Naive thymus-derived CD8-positive, alpha-beta T cell (primary cell): ENCODE data around the gene SIGLEC14. TPM values are rescaled to one million over a fixed set of nuclear protein-coding genes. Genes with fewer than 3 reads are reported as not detected.
"Not testable (repeated sequence)": the region's sequence is repeated elsewhere in the genome, so short reads cannot be mapped to it uniquely, and the experiment has no call there.

ENCODE experiments used
- ATAC-seq, 2 donors: fragments of 150-1000 bp; cut with Tn5 transposase in 1 of 2; sonication (Bioruptor Pico), chemical (Tn5 transposase) in 1 of 2; 1 replicate in 1 of 2; 2 replicates in 1 of 2; pipeline ENCODE4 v1.10.0; 2021; ENCODE audit warnings: mild to moderate bottlenecking in 2 of 2, moderate library complexity in 2 of 2
- POLR2A ChIA-PET: fragments of 350-600 bp; sonication (Branson Sonifier 250); formaldehyde crosslinking; loops from one replicate; lab custom pipeline; 2021; ENCODE audit warnings: antibody characterized with exemption; lab: Charles Lee
- DNase-seq, 10 donors: peaks; one replicate each; pipeline versions ENCODE4 v3.0.0 to v3.0.0-alpha.2; 2020 to 2022
- H3K27ac Mint-ChIP-seq, 10 donors: one replicate each; pipeline ENCODE4 v1.8.0; 2020 to 2022; ENCODE audit warnings: mild to moderate bottlenecking in 10 of 10, mixed read lengths in 10 of 10, moderate library complexity in 4 of 10, inconsistent platforms in 1 of 10
- H3K27me3 Mint-ChIP-seq, 5 donors: one replicate each; pipeline ENCODE4 v1.8.0; 2021 to 2022; ENCODE audit warnings: mixed read lengths in 5 of 5
- H3K36me3 Mint-ChIP-seq, 3 donors: one replicate each; pipeline ENCODE4 v1.8.0; 2020 to 2022; ENCODE audit warnings: mixed read lengths in 3 of 3, mild to moderate bottlenecking in 2 of 3, inconsistent platforms in 1 of 3
- H3K4me1 Mint-ChIP-seq, 4 donors: one replicate each; pipeline ENCODE4 v1.8.0; 2021 to 2022; ENCODE audit warnings: mixed read lengths in 4 of 4
- H3K4me3 Mint-ChIP-seq, 10 donors: one replicate each; pipeline ENCODE4 v1.8.0; 2020 to 2022; ENCODE audit warnings: mild to moderate bottlenecking in 10 of 10, mixed read lengths in 10 of 10, moderate library complexity in 6 of 10, inconsistent platforms in 1 of 10
- H3K9me3 Mint-ChIP-seq, 9 donors: one replicate each; pipeline ENCODE4 v1.8.0; 2020 to 2022; ENCODE audit warnings: mixed read lengths in 9 of 9, mild to moderate bottlenecking in 3 of 9, inconsistent platforms in 1 of 9, moderate library complexity in 1 of 9
- polyA plus RNA-seq, 3 donors: library from polyadenylated mRNA; unstranded; fragments of 300-500 nt; fragmentation: Illumina TruSeq; gene quantifications; one replicate each; pipeline ENCODE4 v1.2.3, GENCODE V29; 2021
- total RNA-seq, 8 experiments: library from RNA in 2 of 8; stranded (reverse) in 2 of 8; gene quantifications; one replicate each; pipeline ENCODE4 v1.2.3 and lab custom pipeline; 2021 to 2026

Gene SIGLEC14
- total and polyA plus RNA-seq, 5 experiments from 2014 or later = 0.07 to 0.83 (median 0.33) TPM; not detected in 2

DNA sequence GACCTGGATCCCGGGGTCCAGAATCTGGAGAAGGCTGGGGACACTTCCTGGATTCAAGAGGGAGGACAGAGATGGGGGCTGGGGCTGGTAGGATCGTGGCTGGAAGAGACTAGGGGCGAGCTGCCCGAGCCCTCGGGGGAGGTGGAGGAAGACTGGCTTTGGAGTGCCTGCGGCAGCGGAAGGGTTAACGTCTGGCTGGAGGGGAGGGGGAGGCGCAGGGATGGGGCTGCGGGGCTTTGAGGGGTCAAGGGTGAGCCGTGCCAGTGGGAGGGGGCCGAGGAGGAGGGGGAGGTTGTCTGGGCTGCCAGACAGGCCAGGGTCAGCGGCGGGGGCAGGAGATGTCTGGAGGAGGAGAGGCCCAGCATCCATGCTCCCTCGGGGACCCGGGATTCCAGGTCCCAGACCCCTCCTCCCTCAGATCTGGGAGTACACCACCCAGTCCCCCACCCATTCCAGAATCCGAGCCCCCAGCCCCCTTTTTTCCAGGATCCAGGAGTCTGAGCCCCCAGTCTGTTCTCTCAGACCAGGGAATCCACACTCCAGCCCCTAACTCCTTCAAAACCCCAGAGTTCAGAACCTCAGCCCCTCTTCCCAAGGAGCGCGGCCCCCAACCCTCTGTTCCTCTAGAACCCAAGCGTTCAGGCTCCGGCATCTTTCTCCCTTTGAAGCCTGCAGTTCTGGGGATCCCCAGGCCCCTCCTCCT lies 43.3 kb upstream of the SIGLEC14 start:
- Mint-ChIP-seq H3K4me1 (peaks cover 14 to 37% (median 23%) of the 10 kb centered on the region in 4 donors), H3K27ac (peak overlapping the region in 9 of 10 donors; percentile 13 to 96 (median 86)), H3K4me3 (peak overlapping the region; percentile 72 to 93 (median 82)), H3K36me3 (peaks cover 0 to 8% (median 4%) of the 10 kb centered on the region in 3 donors), H3K9me3 (peaks cover 2 to 19% (median 5%) of the 10 kb centered on the region in 9 donors), H3K27me3 (peaks cover 0 to 22% (median 15%) of the 10 kb centered on the region in 5 donors)
- ATAC-seq = peak in 1 of 2 donors; percentile 19
- POLR2A ChIA-PET = interaction anchor here (2.3 kb wide), 1 partner anchor 13 kb away, joined by 16 read pairs; no protein-coding TSS in a partner anchor
- no peak for DNase-seq

DNA sequence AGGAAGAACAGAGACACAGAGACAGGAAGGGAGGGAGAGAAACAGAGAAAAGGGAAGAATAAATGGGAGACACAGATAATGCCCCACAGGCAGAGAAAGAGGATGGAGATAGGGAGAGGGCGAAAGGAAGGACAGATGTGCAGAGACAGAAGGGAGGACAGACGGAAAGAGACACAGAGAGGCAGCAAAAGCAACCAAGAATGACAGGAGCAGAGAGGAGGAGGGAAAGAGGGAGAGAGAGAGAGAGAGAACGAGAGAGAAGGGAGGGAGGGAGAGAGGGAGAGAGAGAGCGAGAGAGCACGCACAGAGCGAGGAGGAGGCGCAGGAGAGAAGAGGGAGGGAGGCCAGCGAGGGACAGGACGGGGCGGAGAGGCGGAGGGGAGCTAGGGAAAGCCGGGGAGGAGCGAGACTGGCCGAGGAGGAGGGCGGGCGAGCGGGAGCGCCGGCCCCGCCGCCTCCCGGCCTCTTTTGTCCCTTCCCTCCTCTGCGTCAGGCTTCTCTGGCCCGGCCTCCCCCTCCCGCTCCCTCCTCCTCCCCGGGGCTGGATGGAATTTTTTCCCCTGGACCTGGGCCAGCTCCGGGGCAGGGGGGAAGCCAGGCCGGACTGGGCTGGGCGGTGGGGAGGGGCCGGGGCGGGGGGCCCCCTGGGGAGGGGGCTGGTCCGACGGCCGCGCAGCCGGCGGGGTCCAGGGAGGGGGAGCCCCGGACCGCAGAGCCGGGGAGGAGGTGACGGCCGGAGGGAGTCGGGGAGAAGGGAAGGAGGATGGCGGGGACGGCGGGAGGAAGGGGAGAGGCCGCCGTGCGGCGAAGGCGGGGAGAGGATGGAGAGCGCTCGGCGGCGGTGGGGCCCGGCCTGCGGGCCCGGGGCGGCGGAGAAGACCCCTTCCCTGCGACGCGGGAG lies 42.3 kb upstream of the SIGLEC14 start:
- peaks cover 14 to 37% (median 23%) of the 10 kb centered on the region in 4 donors for H3K4me1 Mint-ChIP-seq
- peak overlapping the region in 5 of 10 donors; percentile 61 to 90 (median 87) for H3K27ac Mint-ChIP-seq
- peaks cover 1 to 26% (median 16%) of the 10 kb centered on the region in 5 donors for H3K27me3 Mint-ChIP-seq
- peaks cover 5 to 29% (median 15%) of the 10 kb centered on the region in 9 donors for H3K9me3 Mint-ChIP-seq
- H3K36me3 Mint-ChIP-seq = peaks cover 0 to 14% (median 14%) of the 10 kb centered on the region in 3 donors
- POLR2A ChIA-PET = interaction anchor here (0.7 to 2.3 kb wide), 2 partner anchors 14 to 15 kb away, joined by 4 to 16 read pairs; no protein-coding TSS in a partner anchor
- peak overlapping the region; percentile 69 to 89 (median 82) for H3K4me3 Mint-ChIP-seq
- ATAC-seq (peak in 1 of 2 donors; percentile 20), DNase-seq (no peak)

DNA sequence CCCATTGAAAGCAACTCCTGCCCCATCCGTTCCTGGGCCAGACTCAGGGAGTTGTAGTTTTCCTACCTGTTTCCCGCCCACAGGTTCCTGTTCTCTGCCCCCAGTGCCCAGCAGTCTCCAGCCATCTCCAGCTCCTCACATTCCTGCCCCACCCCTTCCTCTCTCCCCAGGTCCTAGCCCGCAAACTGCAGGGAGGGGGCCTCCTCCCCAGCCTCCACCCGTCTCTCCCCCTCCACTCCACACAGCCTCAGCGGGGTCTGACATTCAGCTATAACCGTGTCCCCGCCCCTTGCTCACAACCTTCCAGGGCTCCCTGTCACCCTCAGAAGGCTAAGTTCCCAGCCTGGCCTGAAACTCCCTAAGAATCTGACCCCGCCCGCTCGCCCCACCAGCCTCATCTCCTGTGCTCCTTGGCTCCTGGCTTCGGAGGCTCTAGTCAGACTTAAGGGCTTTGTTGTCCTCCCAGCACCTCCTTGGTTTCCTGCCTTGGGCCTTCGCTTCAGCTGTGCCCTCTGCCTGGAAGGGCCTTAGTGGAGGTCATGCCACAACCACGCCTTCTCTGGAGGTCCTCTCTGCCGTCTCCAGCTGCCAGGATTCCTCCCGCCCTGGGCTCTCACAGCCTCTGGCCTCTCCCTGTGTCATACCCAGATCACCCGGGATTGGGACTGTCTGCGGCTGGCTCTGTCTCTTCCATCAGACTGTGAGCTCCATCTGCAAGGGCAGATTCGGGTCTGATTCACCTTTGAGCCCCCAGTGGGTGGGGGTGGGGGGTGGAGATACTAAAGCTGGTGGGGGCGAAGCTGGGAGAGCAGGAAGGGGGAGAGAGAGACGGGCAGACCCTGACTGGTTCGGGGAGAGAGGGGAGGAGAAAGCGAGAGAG lies 41.4 kb upstream of the SIGLEC14 start:
- H3K9me3 Mint-ChIP-seq = peaks cover 5 to 32% (median 19%) of the 10 kb centered on the region in 9 donors
- POLR2A ChIA-PET = interaction anchor here (0.7 kb wide), 1 partner anchor 16 kb away, joined by 4 read pairs; no protein-coding TSS in a partner anchor
- peaks cover 1 to 26% (median 16%) of the 10 kb centered on the region in 5 donors for H3K27me3 Mint-ChIP-seq
- peaks cover 0 to 17% (median 15%) of the 10 kb centered on the region in 3 donors for H3K36me3 Mint-ChIP-seq
- H3K4me3 Mint-ChIP-seq = peak overlapping the region; percentile 69 to 89 (median 82)
- DNase-seq = no peak
- peaks cover 14 to 37% (median 23%) of the 10 kb centered on the region in 4 donors for H3K4me1 Mint-ChIP-seq
- H3K27ac Mint-ChIP-seq = peak overlapping the region in 8 of 10 donors; percentile 22 to 90 (median 62)
- ATAC-seq = no peak

- DNase-seq (no peak), ATAC-seq (no peak)
- Mint-ChIP-seq H3K27ac (no peak overlapping the region), H3K36me3 (peaks cover 0 to 17% (median 15%) of the 10 kb centered on the region in 3 donors), H3K9me3 (peaks cover 5 to 38% (median 19%) of the 10 kb centered on the region in 9 donors), H3K4me3 (no peak overlapping the region), H3K27me3 (peaks cover 1 to 24% (median 16%) of the 10 kb centered on the region in 5 donors), H3K4me1 (peaks cover 8 to 27% (median 18%) of the 10 kb centered on the region in 4 donors)
- POLR2A ChIA-PET = no interaction called here
These were observed 39.5 kb upstream of the SIGLEC14 start for GRCh38 chr19:51686171-51686570.

- Mint-ChIP-seq H3K9me3 (peaks cover 4 to 50% (median 19%) of the 10 kb centered on the region in 9 donors), H3K4me3 (no peak overlapping the region), H3K27ac (no peak overlapping the region), H3K36me3 (peaks cover 0 to 24% (median 12%) of the 10 kb centered on the region in 3 donors), H3K4me1 (peaks cover 2 to 14% (median 12%) of the 10 kb centered on the region in 4 donors), H3K27me3 (peaks cover 0 to 19% (median 3%) of the 10 kb centered on the region in 5 donors)
- POLR2A ChIA-PET = interaction anchor here (0.5 kb wide), 1 partner anchor 18 kb away, joined by 5 read pairs; no protein-coding TSS in a partner anchor
- DNase-seq (no peak), ATAC-seq (no peak)
These were observed 34.8 kb upstream of the SIGLEC14 start for GRCh38 chr19:51681286-51681941.

GRCh38 chr19:51680474-51680873 lies 33.8 kb upstream of the SIGLEC14 start:
- peaks cover 0 to 24% (median 9%) of the 10 kb centered on the region in 3 donors for H3K36me3 Mint-ChIP-seq
- H3K4me1 Mint-ChIP-seq = peaks cover 2 to 20% (median 18%) of the 10 kb centered on the region in 4 donors
- H3K27ac Mint-ChIP-seq = no peak overlapping the region
- POLR2A ChIA-PET = interaction anchor here (0.7 kb wide), 1 partner anchor 1012 kb away, joined by 3 read pairs; no protein-coding TSS in a partner anchor
- H3K27me3 Mint-ChIP-seq = peaks cover 0 to 22% (median 3%) of the 10 kb centered on the region in 5 donors
- ATAC-seq (no peak), DNase-seq (no peak)
- H3K9me3 Mint-ChIP-seq = peaks cover 4 to 47% (median 19%) of the 10 kb centered on the region in 9 donors
- H3K4me3 Mint-ChIP-seq = no peak overlapping the region

DNA sequence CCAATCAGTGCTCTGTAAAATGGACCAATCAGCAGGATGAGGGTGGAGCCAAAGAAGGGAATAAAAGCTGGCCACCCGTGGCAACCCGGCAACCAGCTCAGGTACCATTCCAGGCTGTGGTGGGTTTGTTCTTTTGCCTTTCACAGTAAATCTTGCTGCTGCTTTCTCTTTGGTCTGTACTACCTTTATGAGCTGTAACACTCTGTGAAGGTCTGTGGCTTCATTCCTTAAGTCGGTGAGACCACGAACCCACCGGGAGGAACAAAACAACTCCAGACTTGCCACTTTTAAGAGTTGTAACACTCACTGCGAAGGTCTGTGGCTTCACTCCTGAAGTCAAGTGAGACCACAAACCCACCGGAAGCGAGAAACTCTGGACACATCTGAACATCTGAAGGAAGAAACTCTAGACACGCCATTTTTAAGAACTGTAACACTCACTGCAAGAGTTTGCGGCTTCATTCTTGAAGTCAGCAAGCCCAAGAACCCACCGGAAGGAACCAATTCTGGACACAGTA lies 30.0 kb upstream of the SIGLEC14 start:
- POLR2A ChIA-PET = interaction anchor here (1.8 kb wide), 1 partner anchor 27 kb away, joined by 11 read pairs; no protein-coding TSS in a partner anchor
- ATAC-seq (peak; percentile 86 to 92), DNase-seq (peak in 7 of 10 donors; percentile 24 to 74 (median 53))
- Mint-ChIP-seq H3K4me3 (peak overlapping the region; percentile 42 to 76 (median 63)), H3K27ac (peak overlapping the region; percentile 48 to 84 (median 80)), H3K36me3 (peaks cover 0 to 6% (median 0%) of the 10 kb centered on the region in 3 donors), H3K9me3 (peaks cover 0 to 23% (median 7%) of the 10 kb centered on the region in 9 donors), H3K4me1 (peaks cover 2 to 20% (median 19%) of the 10 kb centered on the region in 4 donors), H3K27me3 (peaks cover 0 to 18% (median 0%) of the 10 kb centered on the region in 5 donors)

DNA sequence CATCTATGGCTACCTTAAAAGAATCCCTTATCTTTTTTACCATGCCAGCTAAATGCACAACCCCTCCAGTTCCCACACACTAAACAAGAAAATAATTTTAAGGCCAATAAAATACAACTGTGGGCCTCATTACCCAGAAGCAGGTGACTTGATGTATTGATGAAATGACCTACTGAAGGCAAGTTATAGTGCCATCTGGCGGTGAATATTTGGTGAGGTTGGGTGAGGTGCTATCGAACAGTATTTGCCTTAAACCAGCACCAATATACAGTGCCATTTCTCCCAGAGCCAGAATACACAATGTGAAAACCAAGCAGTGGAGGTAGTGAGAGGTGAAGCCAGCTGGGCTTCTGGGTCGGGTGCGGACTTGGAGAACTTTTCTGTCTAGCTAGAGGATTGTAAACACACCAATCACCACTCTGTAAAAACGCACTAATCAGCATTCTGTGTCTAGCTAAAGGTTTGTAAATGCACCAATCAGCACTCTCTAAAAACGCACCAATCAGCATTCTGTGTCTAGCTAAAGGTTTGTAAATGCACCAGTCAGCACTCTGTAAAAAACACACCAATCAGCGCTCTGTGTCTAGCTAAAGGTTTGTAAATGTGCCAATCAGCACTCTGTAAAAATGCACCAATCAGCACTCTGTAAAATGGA lies 29.4 kb upstream of the SIGLEC14 start:
- ATAC-seq (peak in 1 of 2 donors; percentile 20), DNase-seq (peak in 1 of 10 donors; percentile 36)
- Mint-ChIP-seq H3K4me1 (peaks cover 2 to 20% (median 19%) of the 10 kb centered on the region in 4 donors), H3K27ac (peak overlapping the region in 9 of 10 donors; percentile 69 to 84 (median 80)), H3K27me3 (peaks cover 0 to 17% (median 0%) of the 10 kb centered on the region in 5 donors), H3K4me3 (peak overlapping the region in 8 of 10 donors; percentile 42 to 76 (median 63)), H3K9me3 (peaks cover 0 to 23% (median 7%) of the 10 kb centered on the region in 9 donors)
- H3K36me3 Mint-ChIP-seq = not testable (repeated sequence)
- POLR2A ChIA-PET = interaction anchor here (0.7 to 1.8 kb wide), 2 partner anchors 28 to 76 kb away, joined by 3 to 11 read pairs; partner anchors contain the start of gene FPR1

DNA sequence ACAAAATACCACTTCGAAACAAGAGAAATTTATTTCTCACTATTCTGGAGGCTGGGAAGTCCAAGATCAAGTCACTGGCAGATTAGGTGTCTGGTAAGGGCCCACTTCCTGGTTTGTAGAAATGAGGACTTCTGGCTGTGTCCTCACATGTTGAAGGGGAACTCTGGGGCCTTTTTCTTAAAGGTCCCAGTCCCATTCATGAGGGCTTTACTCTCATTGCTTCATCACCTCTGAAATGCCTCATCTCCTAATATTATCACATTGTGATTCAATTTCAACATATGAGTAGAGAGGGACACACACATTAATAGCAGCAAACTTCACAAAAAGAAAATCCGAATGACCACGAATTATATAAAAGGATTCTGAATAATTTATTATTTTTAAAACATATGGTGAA lies 21.6 kb upstream of the SIGLEC14 start:
- H3K27me3 Mint-ChIP-seq = peaks cover 14 to 34% (median 25%) of the 10 kb centered on the region in 5 donors
- POLR2A ChIA-PET = no interaction called here
- peaks cover 0 to 22% (median 3%) of the 10 kb centered on the region in 9 donors for H3K9me3 Mint-ChIP-seq
- H3K4me1 Mint-ChIP-seq = no peaks in the 10 kb centered on the region
- peaks cover 2 to 4% (median 2%) of the 10 kb centered on the region in 3 donors for H3K36me3 Mint-ChIP-seq
- no peak overlapping the region for H3K4me3 Mint-ChIP-seq
- ATAC-seq = no peak
- DNase-seq = no peak
- no peak overlapping the region for H3K27ac Mint-ChIP-seq

- no peaks in the 10 kb centered on the region for H3K4me1 Mint-ChIP-seq
- H3K4me3 Mint-ChIP-seq = no peak overlapping the region
- no peak for DNase-seq
- H3K9me3 Mint-ChIP-seq = peaks cover 0 to 20% (median 0%) of the 10 kb centered on the region in 9 donors
- H3K27me3 Mint-ChIP-seq = peaks cover 24 to 57% (median 39%) of the 10 kb centered on the region in 5 donors
- H3K36me3 Mint-ChIP-seq = peaks cover 2 to 4% (median 2%) of the 10 kb centered on the region in 3 donors
- H3K27ac Mint-ChIP-seq = no peak overlapping the region
- no peak for ATAC-seq
- POLR2A ChIA-PET = no interaction called here
These were observed 18.4 kb upstream of the SIGLEC14 start for GRCh38 chr19:51664997-51665396.
